NB4 (cell line): ENCODE data around the gene TEX14.
"Not testable (repeated sequence)": the region's sequence is repeated elsewhere in the genome, so short reads cannot be mapped to it uniquely, and the experiment has no call there.

Source experiments
- DNase-seq: peaks from one replicate; pipeline ENCODE4 v3.0.0; 2010; ENCODE audit warnings: low read depth
- H3K4me3 ChIP-seq: one replicate; pipeline ENCODE4 v1.5.1; 2011; ENCODE audit warnings: mild to moderate bottlenecking, low read depth, low read length, moderate library complexity
- CTCF ChIP-seq: IDR thresholded peaks from one replicate; pipeline ENCODE4 v1.5.1; 2012; ENCODE audit warnings: low read depth, low read length
- MAX ChIP-seq: IDR thresholded peaks from 2 replicates; pipeline ENCODE4 v1.6.1; 2011; ENCODE audit warnings: low read depth, low read length
- MYC ChIP-seq: IDR thresholded peaks from 2 replicates; pipeline ENCODE4 v1.6.1; 2011; ENCODE audit warnings: low read depth, low read length
- POLR2A ChIP-seq: IDR thresholded peaks from 2 replicates; pipeline ENCODE4 v1.6.1; 2011; ENCODE audit warnings: mild to moderate bottlenecking; ENCODE audit not compliant: insufficient read length; ENCODE audit errors: extremely low read depth

The TEX14 gene

GRCh38 chr17:58686980-58687379 is 4.9 kb downstream of the TEX14 start:
- TF ChIP-seq POLR2A (no peak), MAX (no peak), CTCF (no peak), MYC (no peak)
- H3K4me3 ChIP-seq = no peak overlapping the region
- DNase-seq = no peak

- not testable (repeated sequence) for DNase-seq, H3K4me3 ChIP-seq
These were observed 7.4 kb downstream of the TEX14 start for GRCh38 chr17:58684462-58684861.

- DNase-seq = no peak
- H3K4me3 ChIP-seq = no peak overlapping the region
- TF ChIP-seq POLR2A = no peak
- TF ChIP-seq MYC = no peak
- TF ChIP-seq CTCF = no peak
- TF ChIP-seq MAX = no peak
These were observed 7.8 kb downstream of the TEX14 start for GRCh38 chr17:58684003-58684402.

- TF ChIP-seq CTCF = no peak
- no peak for TF ChIP-seq POLR2A
- no peak for TF ChIP-seq MYC
- TF ChIP-seq MAX = no peak
- H3K4me3 ChIP-seq = no peak overlapping the region
- peak; percentile 19 for DNase-seq
These were observed 11.8 kb downstream of the TEX14 start for GRCh38 chr17:58680038-58680369.

- peak; percentile 91 for DNase-seq
- H3K4me3 ChIP-seq = no peak overlapping the region
- no peak for TF ChIP-seq CTCF
- TF ChIP-seq MAX = 0 out of 2 replicates have a peak, but pooled peaks have one; percentile 9
- peak; percentile 97 for TF ChIP-seq POLR2A
- TF ChIP-seq MYC = peak; percentile 45; the same call in 1 of the 2 replicates
These were observed 12.4 kb downstream of the TEX14 start for GRCh38 chr17:58679263-58680037.

- DNase-seq, H3K4me3 ChIP-seq: not testable (repeated sequence)
These were observed 13.6 kb downstream of the TEX14 start for GRCh38 chr17:58678287-58678686.
